SK-N-MC (cell line): ENCODE data around the gene DLG5.

ENCODE experiments used
- EZH2 ChIP-seq: fragments of 200-600 bp; sonication (generic); IDR thresholded peaks from one replicate; pipeline ENCODE4 v1.6.1; 2017; ENCODE audit warnings: antibody characterized with exemption
- FOXP2 ChIP-seq: optimal IDR thresholded peaks from 2 replicates; pipeline ENCODE3; 2011; ENCODE audit warnings: mild to moderate bottlenecking, moderate library complexity; ENCODE audit not compliant: insufficient read depth; ENCODE audit errors: extremely low read length, control extremely low read depth
- POLR2AphosphoS5 ChIP-seq: IDR thresholded peaks from 2 replicates; pipeline ENCODE4 v1.6.1; 2012; ENCODE audit warnings: mild to moderate bottlenecking, low read depth, low read length, borderline replicate concordance

- TF ChIP-seq EZH2 (no peak), POLR2AphosphoS5 (no peak), FOXP2 (no peak)
These were observed 122.2 kb downstream of the DLG5 start for GRCh38 chr10:77804371-77804770.
